Spleen (tissue), 7 donors: ENCODE measurements around the gene GIGYF2.

ENCODE experiments used
- CTCF ChIP-seq, 11 experiments: fragments of 200-600 bp in 7 of 11; fragments of 450-650 bp in 4 of 11; sonication (generic) in 4 of 11; IDR thresholded peaks in 8 of 11; conservative IDR thresholded peaks in 3 of 11; 1 replicate in 7 of 11; 2 replicates in 4 of 11; pipeline versions ENCODE4 v1.4.0 to v1.8.0; 2016 to 2021; ENCODE audit warnings: antibody characterized with exemption in 11 of 11, inconsistent platforms in 4 of 11, mild to moderate bottlenecking in 1 of 11
- POLR2A ChIP-seq, 3 donors: fragments of 450-650 bp; IDR thresholded peaks; one replicate each; pipeline ENCODE4 v1.5.1; 2017; ENCODE audit warnings: antibody characterized with exemption in 3 of 3, mild to moderate bottlenecking in 1 of 3
- POLR2AphosphoS5 ChIP-seq, 3 donors: sonication (generic); formaldehyde crosslinking; IDR thresholded peaks; one replicate each; pipeline ENCODE4 v1.5.1; 2017; ENCODE audit warnings: antibody characterized with exemption in 3 of 3
- donor health status: DM: no; HTN: no; CAD: no; lungs with moderate emphysema.
- donor health status: DM: no; HTN: no; CAD: no.
- donor health status: DM: no; HTN: no; CAD: no.

- TF ChIP-seq CTCF (IDR thresholded peaks at IDR 0.05 in 8 of 11, conservative IDR thresholded peaks at IDR 0.05 in 3 of 11) (no peak), POLR2AphosphoS5 (IDR thresholded peaks at IDR 0.05) (no peak), POLR2A (IDR thresholded peaks at IDR 0.05) (no peak)
Observed at GRCh38 chr2:232674491-232674890, 22.6 kb upstream of the GIGYF2 start.
